ENCODE data around the gene FADS3. TPM values are rescaled to one million over a fixed set of nuclear protein-coding genes. Genes with fewer than 3 reads are reported as not detected.

The FADS3 gene
- total and polyA plus RNA-seq, 2 of the 13 experiments (the other 11 are each of a cell fraction or from before 2014, with no cell fraction given) = 13.4 to 23.2 TPM

DNA sequence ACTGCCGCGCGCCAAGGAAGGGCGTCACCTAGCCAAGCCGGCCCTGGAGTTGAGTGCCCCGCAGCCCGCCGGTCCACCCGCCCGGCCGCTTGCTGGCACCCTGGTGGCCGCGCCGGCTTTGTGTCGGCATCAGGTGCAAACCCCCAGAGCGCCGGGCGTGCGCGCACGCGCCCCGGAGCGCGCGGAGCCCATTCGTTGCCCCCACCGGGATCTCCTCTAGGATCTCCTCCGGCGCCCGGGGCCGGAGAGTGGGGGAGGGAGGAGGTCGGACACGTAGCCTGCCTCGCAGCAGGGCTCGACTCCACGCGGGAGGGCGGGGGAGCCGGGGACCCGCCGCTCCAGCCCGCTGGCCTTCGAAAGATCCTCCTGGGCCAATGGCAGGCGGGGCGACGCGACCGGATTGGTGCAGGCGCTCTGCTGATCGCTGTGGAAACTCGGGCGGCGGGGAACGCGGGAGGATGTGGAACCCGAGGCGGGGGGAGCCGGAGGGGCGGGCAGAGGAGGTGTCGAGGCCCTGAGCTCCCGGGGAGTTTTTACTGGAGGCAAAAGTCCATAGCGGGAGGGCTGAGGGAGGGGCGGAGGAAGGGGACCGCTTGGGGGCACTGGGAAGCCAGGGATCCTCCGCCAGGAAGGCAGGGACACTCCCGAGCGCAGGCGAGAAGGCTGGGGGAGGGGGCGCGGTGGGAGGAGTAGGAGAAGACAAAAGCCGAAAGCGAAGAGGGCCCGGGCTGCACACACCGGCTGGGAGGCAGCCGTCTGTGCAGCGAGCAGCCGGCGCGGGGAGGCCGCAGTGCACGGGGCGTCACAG, 63.6 kb downstream of the FADS3 start, which contains the start of gene FADS2 (continued):
- TF ChIP-seq, protein P1, sequence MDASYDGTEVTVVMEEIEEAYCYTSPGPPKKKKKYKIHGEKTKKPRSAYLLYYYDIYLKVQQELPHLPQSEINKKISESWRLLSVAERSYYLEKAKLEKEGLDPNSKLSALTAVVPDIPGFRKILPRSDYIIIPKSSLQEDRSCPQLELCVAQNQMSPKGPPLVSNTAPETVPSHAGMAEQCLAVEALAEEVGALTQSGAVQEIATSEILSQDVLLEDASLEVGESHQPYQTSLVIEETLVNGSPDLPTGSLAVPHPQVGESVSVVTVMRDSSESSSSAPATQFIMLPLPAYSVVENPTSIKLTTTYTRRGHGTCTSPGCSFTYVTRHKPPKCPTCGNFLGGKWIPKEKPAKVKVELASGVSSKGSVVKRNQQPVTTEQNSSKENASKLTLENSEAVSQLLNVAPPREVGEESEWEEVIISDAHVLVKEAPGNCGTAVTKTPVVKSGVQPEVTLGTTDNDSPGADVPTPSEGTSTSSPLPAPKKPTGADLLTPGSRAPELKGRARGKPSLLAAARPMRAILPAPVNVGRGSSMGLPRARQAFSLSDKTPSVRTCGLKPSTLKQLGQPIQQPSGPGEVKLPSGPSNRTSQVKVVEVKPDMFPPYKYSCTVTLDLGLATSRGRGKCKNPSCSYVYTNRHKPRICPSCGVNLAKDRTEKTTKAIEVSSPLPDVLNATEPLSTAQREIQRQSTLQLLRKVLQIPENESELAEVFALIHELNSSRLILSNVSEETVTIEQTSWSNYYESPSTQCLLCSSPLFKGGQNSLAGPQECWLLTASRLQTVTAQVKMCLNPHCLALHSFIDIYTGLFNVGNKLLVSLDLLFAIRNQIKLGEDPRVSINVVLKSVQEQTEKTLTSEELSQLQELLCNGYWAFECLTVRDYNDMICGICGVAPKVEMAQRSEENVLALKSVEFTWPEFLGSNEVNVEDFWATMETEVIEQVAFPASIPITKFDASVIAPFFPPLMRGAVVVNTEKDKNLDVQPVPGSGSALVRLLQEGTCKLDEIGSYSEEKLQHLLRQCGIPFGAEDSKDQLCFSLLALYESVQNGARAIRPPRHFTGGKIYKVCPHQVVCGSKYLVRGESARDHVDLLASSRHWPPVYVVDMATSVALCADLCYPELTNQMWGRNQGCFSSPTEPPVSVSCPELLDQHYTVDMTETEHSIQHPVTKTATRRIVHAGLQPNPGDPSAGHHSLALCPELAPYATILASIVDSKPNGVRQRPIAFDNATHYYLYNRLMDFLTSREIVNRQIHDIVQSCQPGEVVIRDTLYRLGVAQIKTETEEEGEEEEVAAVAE (CRISPR knock-in tag; IDR thresholded peaks at IDR 0.05; ENCODE audit: borderline replicate concordance) = 0 out of 2 replicates have a peak, but pooled peaks have one; percentile 11
- TF ChIP-seq, protein P2, sequence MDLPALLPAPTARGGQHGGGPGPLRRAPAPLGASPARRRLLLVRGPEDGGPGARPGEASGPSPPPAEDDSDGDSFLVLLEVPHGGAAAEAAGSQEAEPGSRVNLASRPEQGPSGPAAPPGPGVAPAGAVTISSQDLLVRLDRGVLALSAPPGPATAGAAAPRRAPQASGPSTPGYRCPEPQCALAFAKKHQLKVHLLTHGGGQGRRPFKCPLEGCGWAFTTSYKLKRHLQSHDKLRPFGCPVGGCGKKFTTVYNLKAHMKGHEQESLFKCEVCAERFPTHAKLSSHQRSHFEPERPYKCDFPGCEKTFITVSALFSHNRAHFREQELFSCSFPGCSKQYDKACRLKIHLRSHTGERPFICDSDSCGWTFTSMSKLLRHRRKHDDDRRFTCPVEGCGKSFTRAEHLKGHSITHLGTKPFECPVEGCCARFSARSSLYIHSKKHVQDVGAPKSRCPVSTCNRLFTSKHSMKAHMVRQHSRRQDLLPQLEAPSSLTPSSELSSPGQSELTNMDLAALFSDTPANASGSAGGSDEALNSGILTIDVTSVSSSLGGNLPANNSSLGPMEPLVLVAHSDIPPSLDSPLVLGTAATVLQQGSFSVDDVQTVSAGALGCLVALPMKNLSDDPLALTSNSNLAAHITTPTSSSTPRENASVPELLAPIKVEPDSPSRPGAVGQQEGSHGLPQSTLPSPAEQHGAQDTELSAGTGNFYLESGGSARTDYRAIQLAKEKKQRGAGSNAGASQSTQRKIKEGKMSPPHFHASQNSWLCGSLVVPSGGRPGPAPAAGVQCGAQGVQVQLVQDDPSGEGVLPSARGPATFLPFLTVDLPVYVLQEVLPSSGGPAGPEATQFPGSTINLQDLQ (CRISPR knock-in tag; IDR thresholded peaks at IDR 0.05) = no peak
- TF ChIP-seq, protein P3, sequence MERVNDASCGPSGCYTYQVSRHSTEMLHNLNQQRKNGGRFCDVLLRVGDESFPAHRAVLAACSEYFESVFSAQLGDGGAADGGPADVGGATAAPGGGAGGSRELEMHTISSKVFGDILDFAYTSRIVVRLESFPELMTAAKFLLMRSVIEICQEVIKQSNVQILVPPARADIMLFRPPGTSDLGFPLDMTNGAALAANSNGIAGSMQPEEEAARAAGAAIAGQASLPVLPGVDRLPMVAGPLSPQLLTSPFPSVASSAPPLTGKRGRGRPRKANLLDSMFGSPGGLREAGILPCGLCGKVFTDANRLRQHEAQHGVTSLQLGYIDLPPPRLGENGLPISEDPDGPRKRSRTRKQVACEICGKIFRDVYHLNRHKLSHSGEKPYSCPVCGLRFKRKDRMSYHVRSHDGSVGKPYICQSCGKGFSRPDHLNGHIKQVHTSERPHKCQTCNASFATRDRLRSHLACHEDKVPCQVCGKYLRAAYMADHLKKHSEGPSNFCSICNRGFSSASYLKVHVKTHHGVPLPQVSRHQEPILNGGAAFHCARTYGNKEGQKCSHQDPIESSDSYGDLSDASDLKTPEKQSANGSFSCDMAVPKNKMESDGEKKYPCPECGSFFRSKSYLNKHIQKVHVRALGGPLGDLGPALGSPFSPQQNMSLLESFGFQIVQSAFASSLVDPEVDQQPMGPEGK (CRISPR knock-in tag; IDR thresholded peaks at IDR 0.05) = peak; percentile 87
- TF ChIP-seq KMT2A (CRISPR knock-in tag; IDR thresholded peaks at IDR 0.05) (no peak), KDM3A (CRISPR knock-in tag; IDR thresholded peaks at IDR 0.05; ENCODE audit: low read depth) (peak; percentile 26; the same call in 1 of the 2 replicates), ZNF616 (CRISPR knock-in tag; IDR thresholded peaks at IDR 0.05; ENCODE audit: low read depth) (no peak; the same call in 1 of the 2 replicates), ZNF430 (CRISPR knock-in tag; IDR thresholded peaks at IDR 0.05) (0 out of 2 replicates have a peak, but pooled peaks have one; percentile 61), HOXA3 (CRISPR knock-in tag; IDR thresholded peaks at IDR 0.05) (peak; percentile 61; the same call in 1 of the 2 replicates), ZFP36L2 (CRISPR knock-in tag; IDR thresholded peaks at IDR 0.05) (no peak), POLR2A (IDR thresholded peaks at IDR 0.05; ENCODE audit: insufficient read depth in 1 of 2, low read depth in 2 of 2, low read length in 2 of 2) (peak; percentile 62 to 90), FOXK1 (CRISPR knock-in tag; IDR thresholded peaks at IDR 0.05; ENCODE audit: borderline replicate concordance, low read depth) (0 out of 2 replicates have a peak, but pooled peaks have one; percentile 28), ZFX (CRISPR knock-in tag; IDR thresholded peaks at IDR 0.05; ENCODE audit: low read depth) (peak; percentile 20; the same call in 1 of the 2 replicates), TBP (CRISPR knock-in tag; IDR thresholded peaks at IDR 0.05) (no peak), MTA3 (CRISPR knock-in tag; IDR thresholded peaks at IDR 0.05) (no peak), ZNF17 (CRISPR knock-in tag; IDR thresholded peaks at IDR 0.05) (0 out of 2 replicates have a peak, but pooled peaks have one; percentile 34), MAZ (IDR thresholded peaks at IDR 0.05; ENCODE audit: borderline replicate concordance, low read depth, low read length) (no peak), MAZ (CRISPR knock-in tag; IDR thresholded peaks at IDR 0.05; ENCODE audit: low read depth) (no peak), CHD4 (IDR thresholded peaks at IDR 0.05; ENCODE audit: borderline replicate concordance, low read length) (no peak)
- TF ChIP-seq, protein P4, sequence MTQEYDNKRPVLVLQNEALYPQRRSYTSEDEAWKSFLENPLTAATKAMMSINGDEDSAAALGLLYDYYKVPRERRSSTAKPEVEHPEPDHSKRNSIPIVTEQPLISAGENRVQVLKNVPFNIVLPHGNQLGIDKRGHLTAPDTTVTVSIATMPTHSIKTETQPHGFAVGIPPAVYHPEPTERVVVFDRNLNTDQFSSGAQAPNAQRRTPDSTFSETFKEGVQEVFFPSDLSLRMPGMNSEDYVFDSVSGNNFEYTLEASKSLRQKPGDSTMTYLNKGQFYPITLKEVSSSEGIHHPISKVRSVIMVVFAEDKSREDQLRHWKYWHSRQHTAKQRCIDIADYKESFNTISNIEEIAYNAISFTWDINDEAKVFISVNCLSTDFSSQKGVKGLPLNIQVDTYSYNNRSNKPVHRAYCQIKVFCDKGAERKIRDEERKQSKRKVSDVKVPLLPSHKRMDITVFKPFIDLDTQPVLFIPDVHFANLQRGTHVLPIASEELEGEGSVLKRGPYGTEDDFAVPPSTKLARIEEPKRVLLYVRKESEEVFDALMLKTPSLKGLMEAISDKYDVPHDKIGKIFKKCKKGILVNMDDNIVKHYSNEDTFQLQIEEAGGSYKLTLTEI (CRISPR knock-in tag; conservative IDR thresholded peaks at IDR 0.05) = no peak
